SK-N-MC (cell line): ENCODE data around the gene KIFC3.

Experiments used
- EZH2 ChIP-seq: fragments of 200-600 bp; sonication (generic); IDR thresholded peaks from one replicate; pipeline ENCODE4 v1.6.1; 2017; ENCODE audit warnings: antibody characterized with exemption
- FOXP2 ChIP-seq: optimal IDR thresholded peaks from 2 replicates; pipeline ENCODE3; 2011; ENCODE audit warnings: mild to moderate bottlenecking, moderate library complexity; ENCODE audit not compliant: insufficient read depth; ENCODE audit errors: extremely low read length, control extremely low read depth
- POLR2AphosphoS5 ChIP-seq: IDR thresholded peaks from 2 replicates; pipeline ENCODE4 v1.6.1; 2012; ENCODE audit warnings: mild to moderate bottlenecking, low read depth, low read length, borderline replicate concordance

- TF ChIP-seq POLR2AphosphoS5: no peak
- TF ChIP-seq EZH2: no peak
- TF ChIP-seq FOXP2: no peak
Observed at GRCh38 chr16:57726433-57726947, 75.8 kb downstream of the KIFC3 start.
